K562 (cell line): ENCODE results near the gene EHBP1. TPM values are rescaled to one million over a fixed set of nuclear protein-coding genes. Genes with fewer than 3 reads are reported as not detected.
A peak's percentile ranks its signal among the peaks of the same experiment; 100 is the strongest.

Experiments
- CHCHD3 ChIP-seq: fragments of 250-450 bp; sonication (Bioruptor Pico); IDR thresholded peaks from 2 replicates; pipeline ENCODE4 v2.1.2; 2022; ENCODE audit warnings: mild to moderate bottlenecking
- DMBX1 ChIP-seq: fragments of 250-450 bp; sonication (Bioruptor Pico); IDR thresholded peaks from 2 replicates; pipeline ENCODE4 v1.8.0; 2022; ENCODE audit warnings: inconsistent platforms, mild to moderate bottlenecking, moderate library complexity, borderline replicate concordance
- GTF2E2 ChIP-seq: fragments of 200-800 bp; sonication (Bioruptor generic); IDR thresholded peaks from 2 replicates; pipeline ENCODE4 v1.6.1; 2016; ENCODE audit warnings: missing genetic modification characterization, missing compliant biosample characterization
- HMG20A ChIP-seq: fragments of 450-650 bp; formaldehyde crosslinking; conservative IDR thresholded peaks from 2 replicates; pipeline ENCODE4 v1.4.0; 2020; ENCODE audit warnings: mild to moderate bottlenecking, mixed read lengths
- HNRNPK ChIP-seq: fragments of 200-400 bp; formaldehyde crosslinking; IDR thresholded peaks from one replicate; pipeline ENCODE4 v1.6.1; 2018; ENCODE audit warnings: mild to moderate bottlenecking, low read depth, low read length; ENCODE audit not compliant: poor library complexity, severe bottlenecking
- KLF13 ChIP-seq: fragments of 450-650 bp; IDR thresholded peaks from 2 replicates; pipeline ENCODE4 v1.6.1; 2016; ENCODE audit warnings: missing genetic modification characterization, low read depth, mild to moderate bottlenecking, missing compliant biosample characterization, moderate library complexity, borderline replicate concordance
- KLF6 ChIP-seq: fragments of 250-450 bp; sonication (Bioruptor Pico); IDR thresholded peaks from 2 replicates; pipeline ENCODE4 v1.4.0; 2020; ENCODE audit warnings: mild to moderate bottlenecking, moderate library complexity, borderline replicate concordance
- NFRKB ChIP-seq: fragments of 450-650 bp; IDR thresholded peaks from 2 replicates; pipeline ENCODE4 v1.6.1; 2016; ENCODE audit warnings: low read depth
- OTX1 ChIP-seq: fragments of 450-650 bp; formaldehyde crosslinking; IDR thresholded peaks from 2 replicates; pipeline ENCODE4 v1.4.0; 2022; ENCODE audit warnings: mild to moderate bottlenecking
- PHF20 ChIP-seq: fragments of 450-650 bp; IDR thresholded peaks from 2 replicates; pipeline ENCODE4 v1.6.1; 2018; ENCODE audit not compliant: partially characterized antibody
- POLR2A ChIP-seq: fragments of 450-650 bp; conservative IDR thresholded peaks from 2 replicates; pipeline ENCODE4 v1.6.1; 2016
- SNRNP70 ChIP-seq: fragments of 200-400 bp; formaldehyde crosslinking; optimal IDR thresholded peaks from 2 replicates; pipeline ENCODE3; 2017; ENCODE audit warnings: low read depth, low read length
- STAG1 ChIP-seq: sonication (generic); formaldehyde crosslinking; IDR thresholded peaks from 2 replicates; pipeline ENCODE4 v1.5.0; 2020; ENCODE audit warnings: missing genetic modification reagents, borderline replicate concordance
- ZC3H4 ChIP-seq: sonication (generic); formaldehyde crosslinking; IDR thresholded peaks from 2 replicates; pipeline ENCODE4 v1.9.0; 2021; ENCODE audit warnings: missing genetic modification reagents, borderline replicate concordance
- ZNF232 ChIP-seq: sonication (generic); formaldehyde crosslinking; IDR thresholded peaks from 2 replicates; pipeline ENCODE4 v1.8.0; 2022; ENCODE audit warnings: mild to moderate bottlenecking, missing genetic modification reagents
- ZNF347 ChIP-seq: fragments of 450-650 bp; formaldehyde crosslinking; IDR thresholded peaks from 2 replicates; pipeline ENCODE4 v1.4.0; 2020; ENCODE audit warnings: low read depth, mild to moderate bottlenecking, moderate library complexity
- ZNF77 ChIP-seq: fragments of 250-450 bp; sonication (Bioruptor Pico); IDR thresholded peaks from 2 replicates; pipeline ENCODE4 v1.5.0; 2020
- ZNF79 ChIP-seq: fragments of 250-450 bp; sonication (Bioruptor Pico); IDR thresholded peaks from 2 replicates; pipeline ENCODE4 v1.4.0; 2020; ENCODE audit warnings: low read depth, mild to moderate bottlenecking, moderate library complexity
- polyA plus RNA-seq, 8 experiments: library from polyadenylated mRNA; depleted of rRNA in 4 of 8; stranded (reverse) in 5 of 8; unstranded in 3 of 8; fragments of >200 nt; fragmentation: Nextera tagmentation in 2 of 8; fragmentation: Illumina TruSeq in 1 of 8; extraction: Ambion mirVana in 2 of 8; extraction: Trizol in 1 of 8; gene quantifications; 2 replicates each; pipeline versions ENCODE4 v1.2.1 to v1.2.3, GENCODE V29; 2011 to 2014; ENCODE audit warnings: inconsistent platforms in 1 of 8, missing spikeins in 1 of 8
- total RNA-seq, 7 experiments: library from RNA; depleted of rRNA in 6 of 7; stranded (reverse); fragments of >200 nt in 6 of 7; fragmentation: Illumina TruSeq in 2 of 7; extraction: Trizol in 2 of 7; gene quantifications; 2 replicates each; pipeline versions ENCODE4 v1.2.1 to v1.2.3, GENCODE V29; 2011 to 2021; ENCODE audit warnings: low replicate concordance in 1 of 7
- TF ChIP-seq, protein P1 (sequence below): fragments of 250-450 bp; sonication (Bioruptor Pico); IDR thresholded peaks from 2 replicates; pipeline ENCODE4 v1.5.1; 2021; ENCODE audit warnings: mild to moderate bottlenecking
- TF ChIP-seq, protein P2 (sequence below): sonication (generic); formaldehyde crosslinking; IDR thresholded peaks from 2 replicates; pipeline ENCODE4 v1.8.0; 2022; ENCODE audit warnings: mild to moderate bottlenecking, missing genetic modification reagents, borderline replicate concordance
- TF ChIP-seq, protein P3 (sequence below): fragments of 450-650 bp; IDR thresholded peaks from 2 replicates; pipeline ENCODE4 v1.7.1; 2018; ENCODE audit warnings: mild to moderate bottlenecking, low read depth; ENCODE audit not compliant: partially characterized antibody

The EHBP1 gene
- total and polyA plus RNA-seq, 9 of the 15 experiments (the other 6 are each of a cell fraction or from before 2014, with no cell fraction given): 8.9 to 26.6 (median 19.3) TPM

DNA sequence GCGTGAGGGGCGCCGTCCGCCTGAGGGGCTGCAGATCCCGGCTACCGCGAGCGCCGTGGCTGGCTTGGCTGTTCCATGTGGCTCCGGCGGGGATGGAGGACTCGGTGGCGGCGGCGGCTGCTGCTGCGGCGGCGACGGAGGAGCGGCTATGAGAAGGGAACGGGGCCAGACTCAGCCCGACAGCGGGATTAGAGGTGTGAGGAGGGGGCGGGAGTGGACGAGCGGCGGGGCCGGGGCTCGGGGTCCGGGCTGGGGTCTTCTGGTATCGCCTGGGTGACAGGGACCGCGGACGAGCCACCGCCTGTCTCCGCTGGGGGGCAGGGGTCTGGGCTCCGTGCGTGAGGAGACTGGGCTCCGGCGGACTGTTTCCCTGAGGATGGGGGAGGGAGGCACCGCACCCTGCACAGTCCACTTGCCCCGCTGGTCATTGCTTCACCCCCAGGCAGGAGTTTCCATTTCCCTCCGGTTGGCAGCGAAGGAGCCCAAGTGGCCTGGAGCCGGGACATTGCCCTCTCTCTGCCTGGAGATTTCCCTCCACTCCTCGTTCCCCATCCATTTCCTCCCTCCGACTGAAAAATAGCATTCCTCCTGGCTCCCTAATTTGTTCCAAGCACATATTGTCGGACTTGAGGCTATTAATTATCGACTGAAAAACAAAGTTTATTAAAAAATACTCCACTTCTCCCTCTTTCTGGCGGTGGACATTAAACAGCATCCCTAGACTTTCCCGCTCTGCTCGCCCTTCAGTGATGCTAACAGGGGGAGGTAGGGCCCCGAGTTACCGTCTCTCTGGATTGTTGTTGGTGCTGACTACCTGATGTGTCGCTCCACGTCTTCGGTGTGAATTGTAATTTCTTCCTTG is 577 bp downstream of the EHBP1 start (continued):
- TF ChIP-seq, protein P1, sequence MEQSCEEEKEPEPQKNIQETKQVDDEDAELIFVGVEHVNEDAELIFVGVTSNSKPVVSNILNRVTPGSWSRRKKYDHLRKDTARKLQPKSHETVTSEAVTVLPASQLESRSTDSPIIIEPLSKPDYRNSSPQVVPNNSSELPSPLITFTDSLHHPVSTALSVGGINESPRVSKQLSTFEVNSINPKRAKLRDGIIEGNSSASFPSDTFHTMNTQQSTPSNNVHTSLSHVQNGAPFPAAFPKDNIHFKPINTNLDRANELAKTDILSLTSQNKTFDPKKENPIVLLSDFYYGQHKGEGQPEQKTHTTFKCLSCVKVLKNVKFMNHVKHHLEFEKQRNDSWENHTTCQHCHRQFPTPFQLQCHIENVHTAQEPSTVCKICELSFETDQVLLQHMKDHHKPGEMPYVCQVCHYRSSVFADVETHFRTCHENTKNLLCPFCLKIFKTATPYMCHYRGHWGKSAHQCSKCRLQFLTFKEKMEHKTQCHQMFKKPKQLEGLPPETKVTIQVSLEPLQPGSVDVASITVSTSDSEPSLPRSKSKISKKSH (CRISPR knock-in tag): no peak
- TF ChIP-seq DMBX1 (CRISPR knock-in tag) (no peak), STAG1 (CRISPR knock-in tag) (no peak), GTF2E2 (tag) (no peak), CHCHD3 (CRISPR knock-in tag) (no peak), KLF6 (CRISPR knock-in tag) (no peak), POLR2A (0 out of 2 replicates have a peak, but pooled peaks have one; percentile 32), OTX1 (CRISPR knock-in tag) (no peak), ZNF79 (CRISPR knock-in tag) (no peak), PHF20 (no peak), ZNF232 (CRISPR knock-in tag) (no peak), KLF13 (tag) (no peak), ZNF347 (CRISPR knock-in tag) (no peak), SNRNP70 (no peak), HNRNPK (no peak), NFRKB (0 out of 2 replicates have a peak, but pooled peaks have one; percentile 17), HMG20A (CRISPR knock-in tag) (no peak), ZC3H4 (CRISPR knock-in tag) (no peak), ZNF77 (CRISPR knock-in tag) (no peak)
- TF ChIP-seq, protein P2, sequence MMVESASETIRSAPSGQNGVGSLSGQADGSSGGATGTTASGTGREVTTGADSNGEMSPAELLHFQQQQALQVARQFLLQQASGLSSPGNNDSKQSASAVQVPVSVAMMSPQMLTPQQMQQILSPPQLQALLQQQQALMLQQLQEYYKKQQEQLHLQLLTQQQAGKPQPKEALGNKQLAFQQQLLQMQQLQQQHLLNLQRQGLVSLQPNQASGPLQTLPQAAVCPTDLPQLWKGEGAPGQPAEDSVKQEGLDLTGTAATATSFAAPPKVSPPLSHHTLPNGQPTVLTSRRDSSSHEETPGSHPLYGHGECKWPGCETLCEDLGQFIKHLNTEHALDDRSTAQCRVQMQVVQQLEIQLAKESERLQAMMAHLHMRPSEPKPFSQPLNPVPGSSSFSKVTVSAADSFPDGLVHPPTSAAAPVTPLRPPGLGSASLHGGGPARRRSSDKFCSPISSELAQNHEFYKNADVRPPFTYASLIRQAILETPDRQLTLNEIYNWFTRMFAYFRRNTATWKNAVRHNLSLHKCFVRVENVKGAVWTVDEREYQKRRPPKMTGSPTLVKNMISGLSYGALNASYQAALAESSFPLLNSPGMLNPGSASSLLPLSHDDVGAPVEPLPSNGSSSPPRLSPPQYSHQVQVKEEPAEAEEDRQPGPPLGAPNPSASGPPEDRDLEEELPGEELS (CRISPR knock-in tag): no peak
- TF ChIP-seq, protein P3, sequence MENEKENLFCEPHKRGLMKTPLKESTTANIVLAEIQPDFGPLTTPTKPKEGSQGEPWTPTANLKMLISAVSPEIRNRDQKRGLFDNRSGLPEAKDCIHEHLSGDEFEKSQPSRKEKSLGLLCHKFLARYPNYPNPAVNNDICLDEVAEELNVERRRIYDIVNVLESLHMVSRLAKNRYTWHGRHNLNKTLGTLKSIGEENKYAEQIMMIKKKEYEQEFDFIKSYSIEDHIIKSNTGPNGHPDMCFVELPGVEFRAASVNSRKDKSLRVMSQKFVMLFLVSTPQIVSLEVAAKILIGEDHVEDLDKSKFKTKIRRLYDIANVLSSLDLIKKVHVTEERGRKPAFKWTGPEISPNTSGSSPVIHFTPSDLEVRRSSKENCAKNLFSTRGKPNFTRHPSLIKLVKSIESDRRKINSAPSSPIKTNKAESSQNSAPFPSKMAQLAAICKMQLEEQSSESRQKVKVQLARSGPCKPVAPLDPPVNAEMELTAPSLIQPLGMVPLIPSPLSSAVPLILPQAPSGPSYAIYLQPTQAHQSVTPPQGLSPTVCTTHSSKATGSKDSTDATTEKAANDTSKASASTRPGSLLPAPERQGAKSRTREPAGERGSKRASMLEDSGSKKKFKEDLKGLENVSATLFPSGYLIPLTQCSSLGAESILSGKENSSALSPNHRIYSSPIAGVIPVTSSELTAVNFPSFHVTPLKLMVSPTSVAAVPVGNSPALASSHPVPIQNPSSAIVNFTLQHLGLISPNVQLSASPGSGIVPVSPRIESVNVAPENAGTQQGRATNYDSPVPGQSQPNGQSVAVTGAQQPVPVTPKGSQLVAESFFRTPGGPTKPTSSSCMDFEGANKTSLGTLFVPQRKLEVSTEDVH: no peak
